Lower lobe of right lung (tissue), 2 donors: ENCODE data around the gene MXRA8. TPM values are rescaled to one million over a fixed set of nuclear protein-coding genes. Genes with fewer than 3 reads are reported as not detected.

ENCODE experiments used
- ATAC-seq, 2 donors: fragments of 200-7000 bp; cut with Tn5 transposase; one replicate each; pipeline ENCODE4 v1.9.1; 2020 to 2022; ENCODE audit warnings: mild to moderate bottlenecking in 2 of 2, moderate library complexity in 2 of 2
- DNase-seq: peaks from one replicate; pipeline ENCODE4 v3.0.0-alpha.2; 2020
- H3K27ac ChIP-seq: fragments of 200-600 bp; one replicate; pipeline ENCODE4 v1.8.0; 2022
- H3K27me3 ChIP-seq: fragments of 200-600 bp; one replicate; pipeline ENCODE4 v1.8.0; 2022; ENCODE audit warnings: low read depth
- H3K36me3 ChIP-seq: fragments of 200-600 bp; one replicate; pipeline ENCODE4 v1.8.0; 2022; ENCODE audit warnings: mild to moderate bottlenecking
- H3K4me1 ChIP-seq: fragments of 200-600 bp; one replicate; pipeline ENCODE4 v1.8.0; 2022
- H3K4me3 ChIP-seq: fragments of 200-600 bp; one replicate; pipeline ENCODE4 v1.8.0; 2022; ENCODE audit warnings: mild to moderate bottlenecking
- H3K9me3 ChIP-seq: fragments of 200-600 bp; one replicate; pipeline ENCODE4 v1.8.0; 2022
- CTCF ChIP-seq: fragments of 200-600 bp; IDR thresholded peaks from one replicate; pipeline ENCODE4 v1.8.0; 2022; ENCODE audit warnings: antibody characterized with exemption, mild to moderate bottlenecking
- intact Hi-C: fragments of 100-400 bp; cut with DNase I; formaldehyde crosslinking; loops from one replicate; pipeline ENCODE4 v1.11.0; 2022
- total RNA-seq: library from RNA; stranded (reverse); fragmentation: NEBNext Ultra II Directional; extraction: Animal tissue kit (Norgen Biotek cat#: 25700); gene quantifications from one replicate; pipeline ENCODE4 v1.2.1, GENCODE V29; 2021
- donor health status: DM: no; HTN: yes; CAD: no; lungs with severe emphysema.

Gene MXRA8
- total RNA-seq, 1 donor from 2014 or later, result 39.3 TPM

GRCh38 chr1:1324524-1325287 lies 33.6 kb downstream of the MXRA8 start, which contains the start of the genes CPTP and INTS11:
Gene CPTP, plus strand, starts transcription at chr1:1324802. Its CDS starts 2,109 bp downstream, at chr1:1326911.
Gene INTS11, minus strand, starts transcription at chr1:1324660. Its CDS starts 52 bp downstream, at chr1:1324608.
- peak; percentile 94 for DNase-seq
- peak within 1 kb of the TSS; percentile 100 for H3K4me3 ChIP-seq
- peak within 1 kb of the TSS; percentile 91 for H3K27ac ChIP-seq
- intact Hi-C loops, result no loop called here
- peak; percentile 93 to 94 for ATAC-seq
- no peak for TF ChIP-seq CTCF
- H3K4me1 ChIP-seq, result peaks cover 39% of the 10 kb centered on the region
- H3K36me3 ChIP-seq, result peaks cover 44% of the 10 kb centered on the region
- no peaks in the 10 kb centered on the region for H3K27me3 ChIP-seq
- H3K9me3 ChIP-seq, result no peaks in the 10 kb centered on the region

- DNase-seq (no peak), ATAC-seq (no peak)
- H3K4me1 ChIP-seq, result peaks cover 40% of the 10 kb centered on the region
- H3K27ac ChIP-seq, result peak overlapping the region; percentile 91
- no peaks in the 10 kb centered on the region for H3K9me3 ChIP-seq
- H3K27me3 ChIP-seq, result no peaks in the 10 kb centered on the region
- TF ChIP-seq CTCF, result no peak
- peak overlapping the region; percentile 100 for H3K4me3 ChIP-seq
- peaks cover 50% of the 10 kb centered on the region for H3K36me3 ChIP-seq
- intact Hi-C loops, result no loop called here
Measured at GRCh38 chr1:1324084-1324523, 34.3 kb downstream of the MXRA8 start.

- H3K4me1 ChIP-seq, result peaks cover 51% of the 10 kb centered on the region
- no peaks in the 10 kb centered on the region for H3K9me3 ChIP-seq
- intact Hi-C loops, result no loop called here
- H3K27me3 ChIP-seq, result no peaks in the 10 kb centered on the region
- ATAC-seq (no peak), DNase-seq (no peak)
- H3K36me3 ChIP-seq, result peaks cover 50% of the 10 kb centered on the region
- H3K4me3 ChIP-seq, result no peak overlapping the region
- H3K27ac ChIP-seq, result no peak overlapping the region
- TF ChIP-seq CTCF, result no peak
Measured at GRCh38 chr1:1322952-1323351, 35.4 kb downstream of the MXRA8 start.

GRCh38 chr1:1322418-1322817 lies 35.9 kb downstream of the MXRA8 start:
- DNase-seq (no peak), ATAC-seq (no peak)
- H3K27ac ChIP-seq, result no peak overlapping the region
- H3K4me3 ChIP-seq, result no peak overlapping the region
- peaks cover 53% of the 10 kb centered on the region for H3K4me1 ChIP-seq
- H3K9me3 ChIP-seq, result no peaks in the 10 kb centered on the region
- intact Hi-C loops, result no loop called here
- H3K27me3 ChIP-seq, result no peaks in the 10 kb centered on the region
- TF ChIP-seq CTCF, result no peak
- peaks cover 48% of the 10 kb centered on the region for H3K36me3 ChIP-seq

- ATAC-seq (no peak), DNase-seq (no peak)
- peaks cover 46% of the 10 kb centered on the region for H3K36me3 ChIP-seq
- H3K4me1 ChIP-seq, result peaks cover 49% of the 10 kb centered on the region
- intact Hi-C loops, result no loop called here
- no peak overlapping the region for H3K4me3 ChIP-seq
- H3K27me3 ChIP-seq, result no peaks in the 10 kb centered on the region
- TF ChIP-seq CTCF, result no peak
- no peak overlapping the region for H3K27ac ChIP-seq
- H3K9me3 ChIP-seq, result no peaks in the 10 kb centered on the region
Measured at GRCh38 chr1:1321477-1321876, 36.9 kb downstream of the MXRA8 start.
